ENCODE results near the gene HYI. TPM values are rescaled to one million over a fixed set of nuclear protein-coding genes. Genes with fewer than 3 reads are reported as not detected.

Gene HYI
- total and polyA plus RNA-seq, 3 donors from 2014 or later, result 20.1 to 35.5 (median 21.2) TPM

- no peaks in the 10 kb centered on the region for H3K27me3 ChIP-seq
- H3K36me3 ChIP-seq (ENCODE audit: low read depth, missing control alignments), result no peaks in the 10 kb centered on the region
- TF ChIP-seq POLR2A (IDR thresholded peaks at IDR 0.05) (no peak), CTCF (IDR thresholded peaks at IDR 0.05) (no peak)
- DNase-seq, result no peak
- no peaks in the 10 kb centered on the region for H3K9me3 ChIP-seq
- H3K4me3 ChIP-seq, result no peak overlapping the region
- WGBS, 2 donors, result 80 to 88% methylated on average over 4 to 5 of the region's 5 CpGs
- intact Hi-C loops (cut with DNase I; ENCODE audit: low total_unique reads), result no loop called here
- no peak overlapping the region for H3K27ac ChIP-seq
- no peaks in the 10 kb centered on the region for H3K4me1 ChIP-seq
These were observed 20.8 kb downstream of the HYI start for GRCh38 chr1:43432907-43433306.

GRCh38 chr1:43432171-43432860 is 21.4 kb downstream of the HYI start:
- DNase-seq, result no peak
- intact Hi-C loops (cut with DNase I; ENCODE audit: low total_unique reads), result no loop called here
- Histone ChIP-seq H3K4me1 (no peaks in the 10 kb centered on the region), H3K4me3 (no peak overlapping the region), H3K27me3 (no peaks in the 10 kb centered on the region), H3K27ac (no peak overlapping the region), H3K36me3 (ENCODE audit: low read depth, missing control alignments) (no peaks in the 10 kb centered on the region), H3K9me3 (no peaks in the 10 kb centered on the region)
- WGBS, 2 donors, result 91 to 95% methylated on average over 6 to 9 of the region's 9 CpGs
- no peak for TF ChIP-seq CTCF (IDR thresholded peaks at IDR 0.05)
- no peak for TF ChIP-seq POLR2A (IDR thresholded peaks at IDR 0.05)

GRCh38 chr1:43431676-43432075 is 22.1 kb downstream of the HYI start:
- Histone ChIP-seq H3K4me3 (no peak overlapping the region), H3K36me3 (ENCODE audit: low read depth, missing control alignments) (no peaks in the 10 kb centered on the region), H3K27ac (no peak overlapping the region), H3K27me3 (no peaks in the 10 kb centered on the region), H3K4me1 (no peaks in the 10 kb centered on the region), H3K9me3 (no peaks in the 10 kb centered on the region)
- TF ChIP-seq POLR2A (IDR thresholded peaks at IDR 0.05) (no peak), CTCF (IDR thresholded peaks at IDR 0.05) (no peak)
- WGBS, 2 donors, result 94 to 96% methylated on average over 9 of the region's 9 CpGs
- intact Hi-C loops (cut with DNase I; ENCODE audit: low total_unique reads), result no loop called here
- DNase-seq, result no peak

- DNase-seq, result no peak
- TF ChIP-seq CTCF (IDR thresholded peaks at IDR 0.05) (no peak), POLR2A (IDR thresholded peaks at IDR 0.05) (no peak)
- no peaks in the 10 kb centered on the region for H3K36me3 ChIP-seq (ENCODE audit: low read depth, missing control alignments)
- intact Hi-C loops (cut with DNase I; ENCODE audit: low total_unique reads), result no loop called here
- H3K27me3 ChIP-seq, result no peaks in the 10 kb centered on the region
- no peak overlapping the region for H3K4me3 ChIP-seq
- H3K9me3 ChIP-seq, result no peaks in the 10 kb centered on the region
- H3K4me1 ChIP-seq, result no peaks in the 10 kb centered on the region
- 87 to 92% methylated on average over 5 of the region's 5 CpGs for WGBS, 2 donors
- H3K27ac ChIP-seq, result no peak overlapping the region
These were observed 22.9 kb downstream of the HYI start for GRCh38 chr1:43430831-43431230.

GRCh38 chr1:43427941-43428340 is 25.8 kb downstream of the HYI start:
- no peaks in the 10 kb centered on the region for H3K36me3 ChIP-seq (ENCODE audit: low read depth, missing control alignments)

More at GRCh38 chr1:43427941-43428340, 25.8 kb downstream of the HYI start:
- WGBS, 2 donors, result 81 to 92% methylated on average over 9 of the region's 9 CpGs
- H3K9me3 ChIP-seq, result no peaks in the 10 kb centered on the region
- no peak overlapping the region for H3K4me3 ChIP-seq
- no peaks in the 10 kb centered on the region for H3K4me1 ChIP-seq
- H3K27ac ChIP-seq, result no peak overlapping the region
- intact Hi-C loops (cut with DNase I; ENCODE audit: low total_unique reads), result no loop called here
- no peaks in the 10 kb centered on the region for H3K27me3 ChIP-seq
- TF ChIP-seq CTCF (IDR thresholded peaks at IDR 0.05), result no peak
- TF ChIP-seq POLR2A (IDR thresholded peaks at IDR 0.05), result no peak
- no peak for DNase-seq
